Measurements from ENCODE around the gene C10orf71.

- TF ChIP-seq POLR2A (IDR thresholded peaks at IDR 0.05; ENCODE audit: low read length): no peak
- no peak for TF ChIP-seq GATA1 (IDR thresholded peaks at IDR 0.05; ENCODE audit: low read depth, low read length)
Measured at GRCh38 chr10:49278497-49278981, 20.4 kb upstream of the C10orf71 start.

All from erythroblast (primary cell).